OCI-LY3 (cell line): Measurements from ENCODE around the gene ANO4.

Experiments
- EZH2phosphoT487 ChIP-seq: fragments of 200-600 bp; shearing (Covaris generic); IDR thresholded peaks from 2 replicates; pipeline ENCODE4 v1.6.1; 2018; ENCODE audit warnings: antibody characterized with exemption, mixed run types, low read depth
- TF ChIP-seq, protein P1 (sequence below): fragments of 200-600, 300-600 bp; sonication (generic); IDR thresholded peaks from 2 replicates; pipeline ENCODE4 v1.5.1; 2014; ENCODE audit warnings: antibody characterized with exemption, low read length, low read depth

DNA sequence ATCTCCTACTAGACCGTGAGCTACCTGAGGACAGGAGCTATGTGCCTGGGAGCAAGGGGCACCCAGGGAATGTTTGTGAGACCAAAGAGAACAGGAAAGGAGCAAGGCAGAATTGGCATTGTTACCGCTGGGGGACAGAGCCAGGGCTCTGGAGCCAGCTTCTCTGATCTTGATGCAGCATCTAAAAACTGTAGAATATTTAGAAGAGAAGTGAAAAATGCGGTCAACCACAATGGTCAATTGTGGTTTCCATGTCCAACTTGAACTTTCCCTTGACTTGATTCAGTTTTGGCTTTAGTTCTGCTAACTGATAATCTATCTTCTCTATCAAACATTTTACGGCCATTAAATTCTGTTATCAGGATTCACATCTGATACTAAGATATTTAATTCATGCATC is 201.2 kb downstream of the ANO4 start:
- TF ChIP-seq, protein P1, sequence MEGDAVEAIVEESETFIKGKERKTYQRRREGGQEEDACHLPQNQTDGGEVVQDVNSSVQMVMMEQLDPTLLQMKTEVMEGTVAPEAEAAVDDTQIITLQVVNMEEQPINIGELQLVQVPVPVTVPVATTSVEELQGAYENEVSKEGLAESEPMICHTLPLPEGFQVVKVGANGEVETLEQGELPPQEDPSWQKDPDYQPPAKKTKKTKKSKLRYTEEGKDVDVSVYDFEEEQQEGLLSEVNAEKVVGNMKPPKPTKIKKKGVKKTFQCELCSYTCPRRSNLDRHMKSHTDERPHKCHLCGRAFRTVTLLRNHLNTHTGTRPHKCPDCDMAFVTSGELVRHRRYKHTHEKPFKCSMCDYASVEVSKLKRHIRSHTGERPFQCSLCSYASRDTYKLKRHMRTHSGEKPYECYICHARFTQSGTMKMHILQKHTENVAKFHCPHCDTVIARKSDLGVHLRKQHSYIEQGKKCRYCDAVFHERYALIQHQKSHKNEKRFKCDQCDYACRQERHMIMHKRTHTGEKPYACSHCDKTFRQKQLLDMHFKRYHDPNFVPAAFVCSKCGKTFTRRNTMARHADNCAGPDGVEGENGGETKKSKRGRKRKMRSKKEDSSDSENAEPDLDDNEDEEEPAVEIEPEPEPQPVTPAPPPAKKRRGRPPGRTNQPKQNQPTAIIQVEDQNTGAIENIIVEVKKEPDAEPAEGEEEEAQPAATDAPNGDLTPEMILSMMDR, result no peak
- TF ChIP-seq EZH2phosphoT487, result no peak
